D721Med (cell line): ENCODE data around the gene SNRNP48.

Experiments used
- DNase-seq: peaks from one replicate; pipeline ENCODE4 v3.0.0; 2011; ENCODE audit warnings: low spot score; ENCODE audit not compliant: insufficient read length
- FAIRE-seq: peaks from 2 replicates; lab custom pipeline; 2011; peaks lifted over from hg19 to GRCh38; lab: Jason Lieb, UNC
- CTCF ChIP-seq: IDR thresholded peaks from 2 replicates; pipeline ENCODE4 v1.5.1; 2012; ENCODE audit warnings: mild to moderate bottlenecking, control low read depth; ENCODE audit not compliant: insufficient read depth; ENCODE audit errors: missing control alignments

SNRNP48 gene

GRCh38 chr6:7580927-7581618 is 8.9 kb upstream of the SNRNP48 start:
- FAIRE-seq (no peak), DNase-seq (no peak)
- no peak for TF ChIP-seq CTCF

DNA sequence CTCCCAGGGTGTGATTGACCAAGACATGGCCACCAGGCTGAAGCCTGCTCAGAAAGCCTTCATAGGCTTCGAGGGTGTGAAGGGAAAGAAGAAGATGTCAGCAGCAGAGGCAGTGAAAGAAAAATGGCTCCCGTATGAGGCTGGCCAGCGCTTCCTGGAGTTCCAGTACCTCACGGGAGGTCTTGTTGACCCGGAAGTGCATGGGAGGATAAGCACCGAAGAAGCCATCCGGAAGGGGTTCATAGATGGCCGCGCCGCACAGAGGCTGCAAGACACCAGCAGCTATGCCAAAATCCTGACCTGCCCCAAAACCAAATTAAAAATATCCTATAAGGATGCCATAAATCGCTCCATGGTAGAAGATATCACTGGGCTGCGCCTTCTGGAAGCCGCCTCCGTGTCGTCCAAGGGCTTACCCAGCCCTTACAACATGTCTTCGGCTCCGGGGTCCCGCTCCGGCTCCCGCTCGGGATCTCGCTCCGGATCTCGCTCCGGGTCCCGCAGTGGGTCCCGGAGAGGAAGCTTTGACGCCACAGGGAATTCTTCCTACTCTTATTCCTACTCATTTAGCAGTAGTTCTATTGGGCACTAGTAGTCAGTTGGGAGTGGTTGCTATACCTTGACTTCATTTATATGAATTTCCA is 4.6 kb upstream of the SNRNP48 start:
- DNase-seq (no peak), FAIRE-seq (no peak)
- TF ChIP-seq CTCF: no peak

DNA sequence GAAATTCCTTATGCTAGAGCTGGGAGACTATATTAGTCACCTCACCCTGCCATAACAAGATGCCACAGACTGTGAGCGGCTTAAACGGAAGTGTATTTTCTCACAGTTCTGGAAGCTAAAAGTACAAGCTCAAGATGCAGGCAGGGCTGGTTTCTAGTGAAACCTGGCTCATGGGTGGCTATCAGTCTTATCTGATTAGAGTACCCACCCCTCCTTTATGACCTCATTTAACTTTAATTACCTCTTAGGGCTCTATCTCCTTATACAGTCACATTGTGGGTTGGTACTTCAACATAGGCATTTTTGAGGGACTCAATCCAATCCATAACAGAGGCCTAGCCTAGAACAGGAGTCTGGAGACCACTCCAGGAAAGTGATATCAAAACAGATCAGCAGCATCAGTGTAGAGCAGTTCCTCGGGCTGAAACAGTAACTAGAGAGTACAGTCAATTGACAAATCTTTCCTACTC is 2.3 kb upstream of the SNRNP48 start:
- no peak for TF ChIP-seq CTCF
- DNase-seq (no peak), FAIRE-seq (no peak)

- FAIRE-seq (no peak), DNase-seq (no peak)
- TF ChIP-seq CTCF: no peak
These were observed 1.5 kb upstream of the SNRNP48 start for GRCh38 chr6:7588506-7588905.

GRCh38 chr6:7589221-7589620 is 777 bp upstream of the SNRNP48 start:
- DNase-seq (no peak), FAIRE-seq (no peak)
- TF ChIP-seq CTCF: no peak

DNA sequence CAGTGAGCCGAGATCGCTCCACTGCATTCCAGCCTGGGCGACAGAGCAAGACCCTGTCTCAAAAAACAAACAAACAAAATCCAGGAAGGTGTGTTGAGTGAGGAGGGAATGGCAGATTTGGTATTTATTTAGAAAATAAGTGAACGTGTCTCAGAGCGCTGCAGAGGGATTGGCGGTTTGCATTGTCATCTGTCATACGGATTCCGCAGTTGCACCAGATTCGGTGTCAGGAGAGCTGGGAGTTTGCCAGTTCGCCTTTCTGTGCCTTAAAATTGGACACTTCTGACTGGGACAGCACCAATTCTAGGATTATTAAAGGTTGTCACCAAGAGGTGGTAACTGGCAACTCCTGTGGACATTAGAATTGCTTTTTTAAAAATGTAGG is 912 bp downstream of the SNRNP48 start:
- TF ChIP-seq CTCF: no peak
- no peak for FAIRE-seq
- DNase-seq: no peak

GRCh38 chr6:7591770-7592169 is 1.8 kb downstream of the SNRNP48 start:
- DNase-seq (no peak), FAIRE-seq (no peak)
- no peak for TF ChIP-seq CTCF
